CD14-positive monocyte (primary cell): Measurements from ENCODE around the gene SLC36A4. TPM values are rescaled to one million over a fixed set of nuclear protein-coding genes. Genes with fewer than 3 reads are reported as not detected.
"Not testable (repeated sequence)": the region's sequence is repeated elsewhere in the genome, so short reads cannot be mapped to it uniquely, and the experiment has no call there.

Source experiments
- DNase-seq, 3 donors: peaks; one replicate each; pipeline ENCODE4 v3.0.0-alpha.2; 2011 to 2022
- H2AFZ ChIP-seq: 2 replicates; pipeline ENCODE4 v1.6.0; 2012; ENCODE audit warnings: mild to moderate bottlenecking, low read depth, low read length, inconsistent platforms; ENCODE audit not compliant: insufficient read depth, poor library complexity, severe bottlenecking
- H3K27ac ChIP-seq, 2 donors: 1 replicate in 1 of 2; 2 replicates in 1 of 2; pipeline ENCODE4 v1.5.1; 2012 to 2013; ENCODE audit warnings: low read length in 2 of 2, control low read depth in 1 of 2, inconsistent platforms in 1 of 2, low read depth in 1 of 2, mild to moderate bottlenecking in 1 of 2
- H3K27me3 ChIP-seq, 2 donors: one replicate each; pipeline versions ENCODE4 v1.6.0 to v1.6.1; 2011 to 2013; ENCODE audit warnings: low read length in 2 of 2; ENCODE audit not compliant: control insufficient read depth in 2 of 2, insufficient read depth in 2 of 2
- H3K36me3 ChIP-seq, 2 donors: replicated peaks in 1 of 2; 1 replicate in 1 of 2; 2 replicates in 1 of 2; pipeline versions ENCODE4 v1.5.1 to v1.6.1; 2012 to 2013; ENCODE audit warnings: low read length in 2 of 2, control low read depth in 1 of 2, inconsistent platforms in 1 of 2, mild to moderate bottlenecking in 1 of 2; ENCODE audit not compliant: insufficient read depth in 2 of 2, control insufficient read depth in 1 of 2
- H3K4me1 ChIP-seq, 2 donors: 1 replicate in 1 of 2; 2 replicates in 1 of 2; pipeline versions ENCODE4 v1.5.1 to v1.6.1; 2012 to 2013; ENCODE audit warnings: low read length in 2 of 2, control low read depth in 1 of 2, inconsistent platforms in 1 of 2, mild to moderate bottlenecking in 1 of 2, moderate library complexity in 1 of 2; ENCODE audit not compliant: insufficient read depth in 2 of 2, control insufficient read depth in 1 of 2
- H3K4me2 ChIP-seq: replicated peaks from 2 replicates; pipeline ENCODE3; 2012; ENCODE audit warnings: low read length, moderate library complexity, mild to moderate bottlenecking; ENCODE audit not compliant: poor library complexity, severe bottlenecking; ENCODE audit errors: extremely low read depth
- H3K4me3 ChIP-seq, 3 experiments: fragments of 200-600 bp in 1 of 3; sonication (generic) in 1 of 3; replicated peaks in 1 of 3; 1 replicate in 2 of 3; 2 replicates in 1 of 3; pipeline ENCODE4 v1.5.1; 2011 to 2013; ENCODE audit warnings: low read length in 3 of 3, mild to moderate bottlenecking in 3 of 3, control low read depth in 2 of 3, low read depth in 2 of 3, inconsistent platforms in 1 of 3, moderate library complexity in 1 of 3
- H3K79me2 ChIP-seq: 2 replicates; pipeline ENCODE4 v1.6.0; 2012; ENCODE audit warnings: mild to moderate bottlenecking, control low read depth, inconsistent platforms, low read length, moderate library complexity; ENCODE audit not compliant: insufficient read depth
- H3K9ac ChIP-seq: 2 replicates; pipeline ENCODE4 v1.6.0; 2017; ENCODE audit warnings: low read length, mild to moderate bottlenecking; ENCODE audit not compliant: insufficient read depth, poor library complexity, severe bottlenecking
- H3K9me3 ChIP-seq, 2 donors: replicated peaks in 1 of 2; 1 replicate in 1 of 2; 2 replicates in 1 of 2; pipeline versions ENCODE4 v1.5.1 to v1.6.1; 2012 to 2013; ENCODE audit warnings: low read length in 2 of 2, control low read depth in 1 of 2; ENCODE audit not compliant: control insufficient read depth in 1 of 2, insufficient read depth in 1 of 2
- H4K20me1 ChIP-seq: 2 replicates; pipeline ENCODE4 v1.6.0; 2012; ENCODE audit warnings: mild to moderate bottlenecking, low read length, control low read depth, moderate library complexity; ENCODE audit not compliant: insufficient read depth
- H3K27ac Mint-ChIP-seq, 7 donors: one replicate each; pipeline ENCODE4 v1.8.0; 2020; ENCODE audit warnings: mild to moderate bottlenecking in 7 of 7, mixed read lengths in 7 of 7, moderate library complexity in 6 of 7, inconsistent platforms in 2 of 7
- H3K27me3 Mint-ChIP-seq, 3 donors: one replicate each; pipeline ENCODE4 v1.8.0; 2021 to 2022; ENCODE audit warnings: low read depth in 3 of 3, mild to moderate bottlenecking in 3 of 3, mixed read lengths in 3 of 3, moderate library complexity in 3 of 3, inconsistent platforms in 1 of 3
- H3K36me3 Mint-ChIP-seq, 2 donors: one replicate each; pipeline ENCODE4 v1.8.0; 2020; ENCODE audit warnings: mixed read lengths in 2 of 2, inconsistent platforms in 1 of 2, mild to moderate bottlenecking in 1 of 2
- H3K4me1 Mint-ChIP-seq: one replicate; pipeline ENCODE4 v1.8.0; 2020; ENCODE audit warnings: mild to moderate bottlenecking, mixed read lengths
- H3K4me3 Mint-ChIP-seq, 2 donors: one replicate each; pipeline ENCODE4 v1.8.0; 2020; ENCODE audit warnings: mild to moderate bottlenecking in 2 of 2, mixed read lengths in 2 of 2, moderate library complexity in 1 of 2
- H3K9me3 Mint-ChIP-seq, 7 donors: one replicate each; pipeline ENCODE4 v1.8.0; 2020 to 2022; ENCODE audit warnings: mixed read lengths in 7 of 7, mild to moderate bottlenecking in 6 of 7, moderate library complexity in 6 of 7, inconsistent platforms in 2 of 7
- WGBS: methylation state at CpG from one replicate; pipeline ENCODE4 v1.1.5; 2013; ENCODE audit warnings: missing lambda C conversion rate; ENCODE audit not compliant: insufficient coverage; 5-methylcytosine and 5-hydroxymethylcytosine counted together
- intact Hi-C, 2 donors: fragments of 100-400 bp; cut with micrococcal nuclease; formaldehyde crosslinking; loops; one replicate each; pipeline versions ENCODE4 v1.15.0 to v1.15.1; 2023
- polyA plus RNA-seq, 3 donors: library from polyadenylated mRNA; depleted of rRNA in 1 of 3; unstranded in 2 of 3; stranded (reverse) in 1 of 3; fragments of 300-500 nt in 2 of 3; fragments of >200 nt in 1 of 3; fragmentation: Illumina TruSeq in 2 of 3; gene quantifications; 1 replicate in 2 of 3; 2 replicates in 1 of 3; pipeline ENCODE4 v1.2.3, GENCODE V29; 2012 to 2021
- TF ChIP-seq, protein P1 (sequence below): fragments of 200-600 bp; IDR thresholded peaks from one replicate; pipeline ENCODE4 v1.8.0; 2022; ENCODE audit warnings: antibody characterized with exemption, mild to moderate bottlenecking

The SLC36A4 gene
- polyA plus RNA-seq, 3 donors = 21.1 to 65.2 (median 62.0) TPM

DNA sequence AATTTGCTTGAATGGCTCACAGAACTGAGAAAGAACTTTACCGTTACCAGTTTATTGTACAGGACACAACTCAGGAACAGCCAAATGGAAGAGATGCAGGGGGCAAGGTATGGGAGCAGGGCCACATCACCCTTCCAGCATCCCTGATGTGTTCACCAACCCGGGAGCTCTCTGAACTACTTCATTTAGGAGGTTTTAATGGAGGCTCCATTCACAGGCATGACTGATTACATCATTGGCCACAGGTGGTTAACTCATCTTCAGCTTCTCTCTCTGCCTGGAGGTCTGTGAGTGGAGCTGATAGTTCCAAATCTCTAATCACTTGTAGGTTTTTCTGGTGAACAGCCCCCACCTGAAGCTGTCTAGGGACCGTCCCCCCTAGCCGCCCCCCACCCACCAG, 83.5 kb downstream of the SLC36A4 start:
- Histone ChIP-seq H3K4me2 (no peak overlapping the region), H4K20me1 (no peaks in the 10 kb centered on the region), H3K4me3 (no peak overlapping the region), H3K4me1 (no peaks in the 10 kb centered on the region), H3K79me2 (no peaks in the 10 kb centered on the region), H3K36me3 (no peaks in the 10 kb centered on the region), H3K27ac (no peak overlapping the region), H3K27me3 (peaks cover 5 to 9% of the 10 kb centered on the region in 2 donors), H3K9ac (no peak overlapping the region), H2AFZ (no peak overlapping the region), H3K9me3 (no peaks in the 10 kb centered on the region)
- DNase-seq = no peak
- no peaks in the 10 kb centered on the region for H3K36me3 Mint-ChIP-seq
- no CpG with 5 or more reads among the region's 4 CpGs for WGBS
- intact Hi-C loops = no loop called here
- H3K4me1 Mint-ChIP-seq = peaks cover 7% of the 10 kb centered on the region
- TF ChIP-seq, protein P1, sequence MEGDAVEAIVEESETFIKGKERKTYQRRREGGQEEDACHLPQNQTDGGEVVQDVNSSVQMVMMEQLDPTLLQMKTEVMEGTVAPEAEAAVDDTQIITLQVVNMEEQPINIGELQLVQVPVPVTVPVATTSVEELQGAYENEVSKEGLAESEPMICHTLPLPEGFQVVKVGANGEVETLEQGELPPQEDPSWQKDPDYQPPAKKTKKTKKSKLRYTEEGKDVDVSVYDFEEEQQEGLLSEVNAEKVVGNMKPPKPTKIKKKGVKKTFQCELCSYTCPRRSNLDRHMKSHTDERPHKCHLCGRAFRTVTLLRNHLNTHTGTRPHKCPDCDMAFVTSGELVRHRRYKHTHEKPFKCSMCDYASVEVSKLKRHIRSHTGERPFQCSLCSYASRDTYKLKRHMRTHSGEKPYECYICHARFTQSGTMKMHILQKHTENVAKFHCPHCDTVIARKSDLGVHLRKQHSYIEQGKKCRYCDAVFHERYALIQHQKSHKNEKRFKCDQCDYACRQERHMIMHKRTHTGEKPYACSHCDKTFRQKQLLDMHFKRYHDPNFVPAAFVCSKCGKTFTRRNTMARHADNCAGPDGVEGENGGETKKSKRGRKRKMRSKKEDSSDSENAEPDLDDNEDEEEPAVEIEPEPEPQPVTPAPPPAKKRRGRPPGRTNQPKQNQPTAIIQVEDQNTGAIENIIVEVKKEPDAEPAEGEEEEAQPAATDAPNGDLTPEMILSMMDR = no peak
- H3K27ac Mint-ChIP-seq = no peak overlapping the region
- H3K9me3 Mint-ChIP-seq = peaks cover 0 to 6% (median 2%) of the 10 kb centered on the region in 7 donors
- H3K4me3 Mint-ChIP-seq = no peak overlapping the region
- peaks cover 2 to 12% (median 6%) of the 10 kb centered on the region in 3 donors for H3K27me3 Mint-ChIP-seq

DNA sequence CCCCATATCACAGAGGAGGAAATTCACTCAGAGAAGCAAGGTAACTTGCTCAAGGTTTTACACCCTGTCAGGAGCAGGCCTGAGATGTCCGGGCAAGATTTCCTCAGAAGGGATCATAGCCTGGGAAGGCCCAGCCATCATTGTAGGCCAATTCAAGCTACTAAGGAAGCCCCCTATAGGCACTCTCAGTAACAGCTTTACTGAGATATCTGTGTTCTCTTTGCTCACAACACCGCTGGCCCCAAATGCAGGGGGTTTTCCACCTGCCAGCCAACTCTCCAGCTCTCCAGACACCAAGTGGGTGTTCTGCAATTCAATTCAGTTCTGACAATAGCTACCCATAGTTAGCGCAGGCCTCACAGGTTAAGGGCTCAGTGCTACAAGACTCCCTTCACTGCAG, 84.0 kb downstream of the SLC36A4 start:
- Histone ChIP-seq H3K4me1 (no peaks in the 10 kb centered on the region), H3K4me2 (no peak overlapping the region), H3K36me3 (no peaks in the 10 kb centered on the region), H2AFZ (no peak overlapping the region), H3K27ac (no peak overlapping the region), H3K4me3 (no peak overlapping the region), H4K20me1 (no peaks in the 10 kb centered on the region), H3K9ac (no peak overlapping the region), H3K9me3 (no peaks in the 10 kb centered on the region), H3K27me3 (peaks cover 3 to 9% of the 10 kb centered on the region in 2 donors), H3K79me2 (no peaks in the 10 kb centered on the region)
- intact Hi-C loops = no loop called here
- Mint-ChIP-seq H3K27ac (no peak overlapping the region), H3K27me3 (peaks cover 2 to 9% (median 6%) of the 10 kb centered on the region in 3 donors), H3K4me3 (no peak overlapping the region), H3K4me1 (peaks cover 7% of the 10 kb centered on the region), H3K36me3 (no peaks in the 10 kb centered on the region), H3K9me3 (peaks cover 0 to 6% (median 2%) of the 10 kb centered on the region in 7 donors)
- TF ChIP-seq, protein P1 = no peak
- WGBS = 81% methylated on average over 2 of the region's 3 CpGs
- DNase-seq = no peak

DNA sequence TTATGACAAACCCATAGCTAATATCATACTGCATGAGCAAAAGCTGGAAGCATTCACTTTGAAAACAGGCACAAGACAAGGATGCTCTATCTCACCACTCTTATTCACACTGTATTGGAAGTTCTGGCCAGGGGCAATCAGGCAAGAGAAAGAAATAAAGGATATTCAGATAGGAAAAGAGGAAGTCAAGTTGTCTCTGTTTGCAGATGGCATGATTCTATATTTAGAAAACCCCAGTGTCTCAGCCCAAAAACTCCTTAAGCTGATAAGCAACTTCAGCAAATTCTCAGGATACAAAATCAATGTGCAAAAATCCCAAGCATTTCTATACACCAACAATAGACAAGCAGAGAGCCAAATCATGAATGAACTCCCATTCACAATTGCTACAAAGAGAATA, 86.6 kb downstream of the SLC36A4 start:
- H4K20me1 ChIP-seq, H3K4me1 Mint-ChIP-seq, H3K79me2 ChIP-seq, DNase-seq, H3K9ac ChIP-seq, H3K4me1 ChIP-seq, H2AFZ ChIP-seq, H3K4me3 Mint-ChIP-seq, H3K36me3 ChIP-seq, H3K9me3 ChIP-seq, H3K27ac ChIP-seq, H3K4me2 ChIP-seq, intact Hi-C loops, H3K27me3 Mint-ChIP-seq, H3K27me3 ChIP-seq, H3K36me3 Mint-ChIP-seq, H3K4me3 ChIP-seq, H3K27ac Mint-ChIP-seq: not testable (repeated sequence)
- H3K9me3 Mint-ChIP-seq = peaks cover 0 to 18% (median 3%) of the 10 kb centered on the region in 7 donors
